T-cell (primary cell): ENCODE results near the gene NLRC4. TPM values are rescaled to one million over a fixed set of nuclear protein-coding genes. Genes with fewer than 3 reads are reported as not detected.
"Not testable (repeated sequence)": the region's sequence is repeated elsewhere in the genome, so short reads cannot be mapped to it uniquely, and the experiment has no call there.

ENCODE experiments used
- ATAC-seq, 4 experiments: fragments of 200-7000 bp in 3 of 4; fragments of 150-1000 bp in 1 of 4; cut with Tn5 transposase; replicated peaks in 1 of 4; 1 replicate in 3 of 4; 2 replicates in 1 of 4; pipeline ENCODE4 v1.10.0; 2021; ENCODE audit warnings: moderate library complexity in 3 of 4, mild to moderate bottlenecking in 2 of 4, moderate number of reproducible peaks in 1 of 4
- CTCF ChIA-PET, 2 donors: fragments of 300-600 bp; sonication (Branson Sonifier 250); formaldehyde crosslinking; loops; one replicate each; lab custom pipeline; 2022; ENCODE audit warnings: antibody characterized with exemption in 2 of 2; lab: Charles Lee
- POLR2A ChIA-PET, 2 donors: fragments of 300-600 bp; sonication (Branson Sonifier 250); formaldehyde crosslinking; loops; one replicate each; lab custom pipeline; 2022; ENCODE audit warnings: antibody characterized with exemption in 2 of 2; lab: Charles Lee
- DNase-seq, 35 experiments: peaks; one replicate each; pipeline versions ENCODE4 v3.0.0 to v3.0.0-alpha.2; 2013 to 2023
- H3K27ac ChIP-seq: one replicate; pipeline ENCODE4 v1.5.1; 2013; ENCODE audit warnings: low read length
- H3K27me3 ChIP-seq, 2 experiments: replicated peaks in 1 of 2; 1 replicate in 1 of 2; 2 replicates in 1 of 2; pipeline versions ENCODE4 v1.6.1 to v1.7.0; 2013; ENCODE audit warnings: low read length in 1 of 2, mixed read lengths in 1 of 2; ENCODE audit not compliant: control insufficient read depth in 2 of 2, insufficient read depth in 2 of 2; ENCODE audit errors: extremely low read depth in 1 of 2
- H3K36me3 ChIP-seq, 2 donors: 1 replicate in 1 of 2; 2 replicates in 1 of 2; pipeline versions ENCODE4 v1.6.1 to v1.7.0; 2013; ENCODE audit warnings: low read length in 1 of 2; ENCODE audit not compliant: control insufficient read depth in 2 of 2, insufficient read depth in 1 of 2; ENCODE audit errors: extremely low read depth in 1 of 2
- H3K4me1 ChIP-seq, 2 experiments: 1 replicate in 1 of 2; 2 replicates in 1 of 2; pipeline versions ENCODE4 v1.6.1 to v1.7.0; 2013; ENCODE audit warnings: low read length in 2 of 2, mixed read lengths in 1 of 2; ENCODE audit not compliant: insufficient read depth in 2 of 2, control insufficient read depth in 1 of 2; ENCODE audit errors: extremely low read depth in 1 of 2
- H3K4me3 ChIP-seq, 2 donors: 1 replicate in 1 of 2; 2 replicates in 1 of 2; pipeline versions ENCODE4 v1.5.1 to v1.7.0; 2013; ENCODE audit warnings: mild to moderate bottlenecking in 2 of 2, low read length in 1 of 2, moderate library complexity in 1 of 2; ENCODE audit not compliant: control insufficient read depth in 1 of 2; ENCODE audit errors: extremely low read depth in 1 of 2
- H3K9me3 ChIP-seq: 2 replicates; pipeline ENCODE4 v1.7.0; 2013
- H3K27ac Mint-ChIP-seq, 2 donors: one replicate each; pipeline ENCODE4 v1.8.0; 2020 to 2021; ENCODE audit warnings: mild to moderate bottlenecking in 2 of 2, mixed read lengths in 2 of 2
- H3K27me3 Mint-ChIP-seq, 2 donors: one replicate each; pipeline ENCODE4 v1.8.0; 2021 to 2022; ENCODE audit warnings: mixed read lengths in 2 of 2
- H3K36me3 Mint-ChIP-seq: one replicate; pipeline ENCODE4 v1.8.0; 2021; ENCODE audit warnings: mixed read lengths
- H3K4me1 Mint-ChIP-seq, 3 donors: one replicate each; pipeline ENCODE4 v1.8.0; 2020 to 2022; ENCODE audit warnings: mixed read lengths in 3 of 3, mild to moderate bottlenecking in 1 of 3
- H3K4me3 Mint-ChIP-seq, 3 donors: one replicate each; pipeline ENCODE4 v1.8.0; 2020 to 2022; ENCODE audit warnings: mild to moderate bottlenecking in 3 of 3, mixed read lengths in 3 of 3, moderate library complexity in 3 of 3
- H3K9me3 Mint-ChIP-seq, 3 donors: one replicate each; pipeline ENCODE4 v1.8.0; 2020 to 2022; ENCODE audit warnings: mixed read lengths in 3 of 3
- WGBS: methylation state at CpG from one replicate; pipeline ENCODE4 v1.1.5; 2013; ENCODE audit warnings: missing lambda C conversion rate; ENCODE audit not compliant: insufficient coverage; 5-methylcytosine and 5-hydroxymethylcytosine counted together
- total RNA-seq, 35 experiments: library from RNA in 6 of 35; stranded (reverse) in 6 of 35; fragments of 120-200 nt in 1 of 35; gene quantifications; one replicate each; pipeline versions ENCODE4 v1.2.1 to v1.2.4 and lab custom pipeline; 2013 to 2026

NLRC4 gene
- total RNA-seq, 5 donors from 2014 or later (not counting 1 experiment from before 2014, with no cell fraction given): 0.13 to 0.20 TPM; not detected in 3

DNA sequence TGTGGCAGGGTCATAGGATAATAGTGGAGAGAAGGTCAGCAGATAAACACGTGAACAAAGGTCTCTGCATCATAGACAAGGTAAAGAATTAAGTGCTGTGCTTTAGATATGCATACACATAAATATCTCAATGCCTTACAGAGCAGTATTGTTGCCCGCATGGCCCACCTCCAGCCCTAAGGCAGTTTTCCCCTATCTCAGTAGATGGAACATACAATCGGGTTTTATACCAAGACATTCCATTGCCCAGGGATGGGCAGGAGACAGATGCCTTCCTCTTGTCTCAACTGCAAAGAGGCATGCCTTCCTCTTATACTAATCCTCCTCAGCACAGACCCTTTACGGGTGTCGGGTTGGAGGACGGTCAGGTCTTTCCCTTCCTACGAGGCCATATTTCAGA, 11.1 kb upstream of the NLRC4 start:
- POLR2A ChIA-PET, H3K27me3 ChIP-seq, H3K9me3 ChIP-seq, H3K27ac Mint-ChIP-seq, H3K4me3 ChIP-seq, H3K36me3 ChIP-seq, DNase-seq, ATAC-seq, H3K36me3 Mint-ChIP-seq, CTCF ChIA-PET, H3K27ac ChIP-seq, H3K9me3 Mint-ChIP-seq, H3K27me3 Mint-ChIP-seq: not testable (repeated sequence)
- Mint-ChIP-seq H3K4me3 (peak overlapping the region in 1 of 3 donors; percentile 21), H3K4me1 (peaks cover 19 to 29% (median 22%) of the 10 kb centered on the region in 3 donors)
- H3K4me1 ChIP-seq: peaks cover 5 to 24% of the 10 kb centered on the region in 2 experiments
- no CpG with 5 or more reads among the region's 7 CpGs for WGBS

DNA sequence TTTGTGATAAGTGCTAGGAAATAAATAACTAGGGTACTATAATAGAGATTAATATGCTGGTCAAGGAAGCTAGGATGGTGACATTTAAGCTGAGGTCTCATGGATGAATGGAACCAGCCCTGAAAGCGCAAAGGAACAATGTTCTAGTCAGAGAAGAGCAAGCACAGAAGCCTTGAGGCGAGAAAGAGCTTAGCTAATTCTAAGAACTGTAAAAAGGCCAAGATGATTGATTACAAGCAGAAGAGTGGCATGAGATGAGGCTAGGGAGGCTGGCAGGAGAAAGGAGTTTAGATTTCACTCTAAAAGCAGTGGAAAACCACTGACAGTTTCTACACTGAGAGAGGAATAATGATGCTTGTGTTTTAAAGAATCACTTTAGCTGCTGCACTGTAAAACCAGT, 9.6 kb upstream of the NLRC4 start:
- ChIA-PET CTCF (no interaction called here), POLR2A (no interaction called here)
- Histone ChIP-seq H3K4me3 (no peak overlapping the region), H3K27ac (no peak overlapping the region), H3K4me1 (peaks cover 5 to 11% of the 10 kb centered on the region in 2 experiments), H3K9me3 (no peaks in the 10 kb centered on the region), H3K27me3 (peaks cover 0 to 7% of the 10 kb centered on the region in 2 experiments), H3K36me3 (no peaks in the 10 kb centered on the region)
- WGBS: 86% methylated on average over 1 of the region's 2 CpGs
- DNase-seq: no peak
- no peaks in the 10 kb centered on the region for H3K36me3 Mint-ChIP-seq
- H3K27me3 Mint-ChIP-seq: no peaks in the 10 kb centered on the region
- no peak overlapping the region for H3K4me3 Mint-ChIP-seq
- H3K9me3 Mint-ChIP-seq: no peaks in the 10 kb centered on the region
- H3K4me1 Mint-ChIP-seq: peaks cover 14 to 21% (median 15%) of the 10 kb centered on the region in 3 donors
- no peak for ATAC-seq
- H3K27ac Mint-ChIP-seq: no peak overlapping the region

DNA sequence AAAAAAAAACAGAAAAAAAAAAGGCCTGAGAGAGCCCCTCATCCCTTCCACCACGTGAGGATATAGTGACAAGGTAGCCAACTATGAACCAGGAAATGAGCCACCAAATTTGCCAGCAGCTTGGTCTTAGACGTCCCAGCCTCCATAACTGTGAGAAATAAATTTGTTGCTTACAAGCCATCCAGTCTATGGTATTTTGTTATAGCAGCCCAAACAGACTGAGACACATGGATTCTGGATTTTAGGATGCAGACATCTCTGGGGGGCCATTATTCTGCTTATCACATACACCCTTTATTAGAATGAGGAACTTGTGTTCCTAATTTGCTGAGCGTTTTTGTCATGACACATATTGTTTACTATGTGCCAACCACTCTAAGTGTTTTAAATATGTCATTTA, 7.6 kb upstream of the NLRC4 start:
- H3K4me1 Mint-ChIP-seq: peaks cover 4 to 7% (median 4%) of the 10 kb centered on the region in 3 donors
- no peaks in the 10 kb centered on the region for H3K9me3 Mint-ChIP-seq
- peaks cover 0 to 10% of the 10 kb centered on the region in 2 experiments for H3K27me3 ChIP-seq
- no peaks in the 10 kb centered on the region for H3K36me3 ChIP-seq
- DNase-seq: no peak
- H3K27me3 Mint-ChIP-seq: no peaks in the 10 kb centered on the region
- no peaks in the 10 kb centered on the region for H3K36me3 Mint-ChIP-seq
- whole genome bisulfite sequencing: no CpG with 5 or more reads among the region's 3 CpGs
- ChIA-PET CTCF (interaction anchor here in 1 of 2 donors (0.7 kb wide), 1 partner anchor 9 kb away, joined by 3 read pairs; no protein-coding TSS in a partner anchor), POLR2A (no interaction called here)
- peaks cover 1 to 2% of the 10 kb centered on the region in 2 experiments for H3K4me1 ChIP-seq
- H3K4me3 ChIP-seq: no peak overlapping the region
- no peak for ATAC-seq
- no peak overlapping the region for H3K4me3 Mint-ChIP-seq
- no peak overlapping the region for H3K27ac Mint-ChIP-seq
- H3K27ac ChIP-seq: no peak overlapping the region
- no peaks in the 10 kb centered on the region for H3K9me3 ChIP-seq

DNA sequence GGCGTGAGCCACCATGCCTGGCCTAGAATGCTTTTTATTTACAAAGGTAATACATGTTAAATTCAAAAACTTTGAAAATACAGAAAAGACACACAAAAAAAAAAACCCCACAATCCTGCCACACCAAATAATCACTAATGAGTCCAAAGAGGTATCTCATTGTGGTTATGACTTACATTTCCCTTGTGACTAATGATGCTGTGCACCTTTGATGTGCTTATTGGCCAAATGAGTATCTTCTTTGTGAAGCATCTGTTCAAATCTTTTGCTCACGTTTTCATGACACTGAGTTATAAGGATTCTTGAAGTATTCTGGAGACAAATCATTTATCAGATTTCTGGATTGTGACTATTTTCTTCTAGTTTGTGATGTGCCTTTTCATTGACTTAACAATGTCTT, 6.4 kb upstream of the NLRC4 start:
- Histone ChIP-seq H3K4me3 (no peak overlapping the region), H3K9me3 (no peaks in the 10 kb centered on the region), H3K4me1 (no peaks in the 10 kb centered on the region), H3K36me3 (no peaks in the 10 kb centered on the region), H3K27me3 (peaks cover 0 to 10% of the 10 kb centered on the region in 2 experiments), H3K27ac (no peak overlapping the region)
- ChIA-PET POLR2A (no interaction called here), CTCF (interaction anchor here in 1 of 2 donors (0.7 kb wide), 1 partner anchor 409 kb away, joined by 4 read pairs; no protein-coding TSS in a partner anchor)
- Mint-ChIP-seq H3K27me3 (no peaks in the 10 kb centered on the region), H3K4me3 (no peak overlapping the region), H3K9me3 (no peaks in the 10 kb centered on the region), H3K4me1 (no peaks in the 10 kb centered on the region), H3K36me3 (no peaks in the 10 kb centered on the region), H3K27ac (no peak overlapping the region)
- WGBS: no CpG with 5 or more reads among the region's 2 CpGs
- ATAC-seq: no peak
- no peak for DNase-seq

DNA sequence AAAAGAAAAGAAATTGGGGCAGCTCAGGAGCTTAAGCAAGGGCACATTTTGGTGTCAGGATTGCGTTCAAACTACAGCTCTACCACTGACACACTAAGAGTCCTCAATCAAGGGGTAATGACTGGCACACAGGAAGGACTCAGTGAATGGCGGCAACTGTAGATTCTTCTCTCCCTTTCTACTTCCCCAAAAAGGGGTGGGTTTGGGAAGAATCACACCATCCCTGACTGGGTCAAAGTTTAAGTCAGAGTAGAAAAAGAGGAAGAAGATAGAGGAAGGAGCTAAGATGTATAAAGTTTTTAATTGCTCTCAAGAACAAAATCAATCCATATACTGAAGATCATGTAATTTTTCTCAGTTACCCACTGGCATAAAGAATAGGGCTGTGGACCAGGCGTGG, 2.6 kb downstream of the NLRC4 start:
- no peak overlapping the region for H3K27ac Mint-ChIP-seq
- POLR2A ChIA-PET: no interaction called here
- no peak overlapping the region for H3K4me3 Mint-ChIP-seq

DNA sequence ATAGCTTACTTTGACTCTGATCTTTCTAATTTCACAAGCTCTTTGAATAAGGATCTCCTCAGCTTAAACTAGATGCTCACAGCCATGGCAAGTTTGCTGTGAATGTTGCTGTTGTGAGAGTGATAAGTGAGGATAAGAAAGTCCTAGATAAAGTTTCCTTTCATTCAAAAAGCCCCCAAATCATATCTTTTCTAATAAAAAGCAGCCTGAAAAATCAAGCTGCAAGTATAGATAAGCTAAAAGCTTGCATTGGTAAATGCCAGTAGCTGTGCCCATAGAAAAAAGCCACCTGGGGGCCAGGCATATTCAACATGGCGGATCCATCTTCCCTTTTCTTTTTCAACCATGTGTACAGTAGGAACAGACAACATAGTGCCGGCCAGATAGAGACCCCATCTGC, 4.3 kb downstream of the NLRC4 start:
- Histone ChIP-seq H3K27me3 (peaks cover 0 to 8% of the 10 kb centered on the region in 2 experiments), H3K36me3 (no peaks in the 10 kb centered on the region), H3K4me3 (no peak overlapping the region), H3K27ac (no peak overlapping the region), H3K9me3 (no peaks in the 10 kb centered on the region), H3K4me1 (no peaks in the 10 kb centered on the region)
- Mint-ChIP-seq H3K27me3 (peaks cover 7 to 10% of the 10 kb centered on the region in 2 donors), H3K36me3 (no peaks in the 10 kb centered on the region), H3K27ac (no peak overlapping the region), H3K4me3 (no peak overlapping the region), H3K9me3 (no peaks in the 10 kb centered on the region), H3K4me1 (peaks cover 4 to 6% (median 5%) of the 10 kb centered on the region in 3 donors)
- ChIA-PET CTCF (no interaction called here), POLR2A (no interaction called here)
- WGBS: no CpG with 5 or more reads among the region's 2 CpGs
- ATAC-seq (no peak), DNase-seq (no peak)

More for the DNA sequence above, 2.6 kb downstream of the NLRC4 start:
- no peaks in the 10 kb centered on the region for H3K9me3 ChIP-seq
- H3K36me3 Mint-ChIP-seq: no peaks in the 10 kb centered on the region
- H3K4me1 Mint-ChIP-seq: peaks cover 4 to 6% (median 5%) of the 10 kb centered on the region in 3 donors
- DNase-seq: no peak
- peaks cover 0 to 8% of the 10 kb centered on the region in 2 experiments for H3K27me3 ChIP-seq
- no peaks in the 10 kb centered on the region for H3K4me1 ChIP-seq
- H3K27ac ChIP-seq: no peak overlapping the region
- no peaks in the 10 kb centered on the region for H3K9me3 Mint-ChIP-seq
- CTCF ChIA-PET: no interaction called here
- no peak for ATAC-seq
- peaks cover 4 to 10% of the 10 kb centered on the region in 2 donors for H3K27me3 Mint-ChIP-seq
- no CpG with 5 or more reads among the region's 3 CpGs for WGBS
- H3K4me3 ChIP-seq: no peak overlapping the region
- no peaks in the 10 kb centered on the region for H3K36me3 ChIP-seq
